GM23248 (cell line): ENCODE data around the gene AP1B1.

Experiments used
- EZH2 ChIP-seq: fragments of 200-600 bp; sonication (generic); IDR thresholded peaks from 2 replicates; pipeline ENCODE4 v1.6.1; 2018; ENCODE audit warnings: antibody characterized with exemption, mild to moderate bottlenecking; ENCODE audit not compliant: insufficient read depth, poor library complexity, severe bottlenecking
- EZH2phosphoT487 ChIP-seq: fragments of 200-600 bp; sonication (generic); IDR thresholded peaks from 2 replicates; pipeline ENCODE4 v1.6.1; 2018; ENCODE audit warnings: antibody characterized with exemption, moderate library complexity, mild to moderate bottlenecking, low read depth; ENCODE audit not compliant: insufficient read depth

- TF ChIP-seq EZH2phosphoT487 (no peak), EZH2 (no peak)
Measured at GRCh38 chr22:29386708-29387107, 1.7 kb downstream of the AP1B1 start.
